NCI-H187 treated with DMSO at 0.1 percent for 48 hours (cell line): ENCODE measurements around the gene ZCCHC2.

Experiments
- DNase-seq: peaks from one replicate; lab custom pipeline; 2025; lab: John Stamatoyannopoulos, UW

Gene ZCCHC2

DNA sequence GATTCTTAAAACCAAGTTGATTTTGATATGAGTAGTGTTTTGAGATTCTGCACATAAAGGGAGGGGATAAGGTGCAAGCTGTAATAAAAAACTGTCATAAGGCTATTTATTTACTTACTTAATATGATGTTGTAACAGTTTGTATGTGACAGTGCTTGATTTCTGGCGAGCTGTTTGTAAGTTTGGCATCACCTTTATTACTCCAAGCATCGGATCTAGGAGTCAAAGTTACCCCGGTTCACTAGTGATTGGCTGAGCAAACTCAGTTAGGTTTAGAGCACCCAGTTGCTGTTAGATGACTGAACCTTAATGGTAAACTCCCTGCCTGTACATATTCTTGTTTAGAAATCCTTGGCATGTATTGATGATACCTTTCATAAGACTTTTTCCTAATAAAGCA is 16.1 kb downstream of the ZCCHC2 start:
- no peak for DNase-seq

DNA sequence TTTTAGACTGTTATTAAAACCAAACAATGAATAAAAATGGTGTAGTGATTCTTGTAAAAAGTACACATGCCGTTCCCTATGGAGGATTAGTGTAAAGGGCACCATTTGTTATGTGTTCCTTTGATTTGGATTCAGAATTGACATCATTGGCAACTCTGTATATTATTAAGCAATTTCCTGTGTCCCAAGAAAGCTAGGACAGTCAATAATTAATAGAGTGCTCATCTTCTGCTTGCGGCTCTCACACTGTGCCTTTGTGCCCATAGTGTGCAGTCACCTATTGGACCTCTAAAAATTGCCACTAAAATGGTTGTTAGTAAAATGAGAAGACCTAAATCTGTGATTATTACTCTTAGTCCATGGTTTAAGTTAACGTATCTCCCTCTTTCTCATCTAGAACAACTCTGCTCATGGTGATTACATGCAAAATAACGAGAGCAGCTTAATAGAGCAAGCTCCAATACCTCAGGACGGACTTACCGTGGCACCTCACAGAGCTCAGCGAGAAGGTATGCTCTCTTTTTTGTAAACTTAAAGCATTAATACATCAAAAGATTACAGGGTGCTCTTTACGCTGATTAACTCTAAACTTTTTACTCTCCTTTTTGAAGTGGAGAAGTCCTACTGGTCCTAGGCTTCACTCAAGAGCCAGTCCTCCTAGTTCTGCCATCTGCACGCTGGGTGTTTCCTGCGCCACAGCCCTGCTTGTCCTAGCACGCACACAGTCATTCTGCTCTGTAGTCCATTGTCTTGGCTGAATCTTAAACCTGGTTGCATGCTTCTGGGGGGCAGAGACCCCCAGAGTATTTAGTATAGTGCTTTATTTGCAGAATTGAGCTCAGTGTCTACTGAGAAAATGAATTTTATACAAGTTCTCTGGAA is 16.7 kb downstream of the ZCCHC2 start:
- DNase-seq = no peak

DNA sequence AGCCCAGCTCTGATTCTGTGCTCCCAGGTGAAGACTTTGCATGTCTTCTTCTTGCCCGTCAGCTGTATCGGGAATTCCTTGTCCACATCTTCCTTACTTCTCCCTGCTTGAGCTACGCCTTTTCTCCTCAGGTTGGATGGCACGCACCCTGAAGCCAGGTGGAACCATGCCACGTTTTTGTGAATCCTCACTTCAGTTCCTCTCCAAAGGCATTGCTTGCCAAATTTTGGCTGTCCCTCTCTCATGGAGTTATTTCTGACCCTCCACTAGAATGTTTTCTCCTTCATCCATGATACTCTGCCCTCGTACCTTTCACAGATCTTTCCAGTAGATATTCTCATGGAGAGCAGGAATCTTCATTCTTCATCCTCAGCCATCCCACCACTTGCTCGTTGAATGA is 20.2 kb downstream of the ZCCHC2 start:
- no peak for DNase-seq

DNA sequence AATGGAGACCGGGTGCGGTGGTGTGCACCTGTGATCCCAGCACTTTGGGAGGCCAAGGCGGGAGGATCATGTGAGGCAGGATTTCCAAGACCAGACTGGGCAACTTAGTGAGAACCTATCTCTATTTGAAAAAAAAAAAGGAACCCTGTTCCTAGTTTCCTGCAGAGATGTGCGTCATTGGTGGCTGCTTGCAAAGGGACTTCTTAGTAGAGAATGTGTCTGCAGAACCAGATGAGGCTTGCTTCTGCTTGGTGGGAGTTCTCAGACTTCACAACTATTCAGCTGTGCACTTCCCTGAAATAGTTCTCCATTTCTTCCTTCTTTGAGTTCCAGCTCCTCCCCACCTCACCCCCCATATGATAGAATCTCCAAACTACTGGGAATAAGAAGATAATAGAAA is 22.3 kb downstream of the ZCCHC2 start:
- no peak for DNase-seq

DNA sequence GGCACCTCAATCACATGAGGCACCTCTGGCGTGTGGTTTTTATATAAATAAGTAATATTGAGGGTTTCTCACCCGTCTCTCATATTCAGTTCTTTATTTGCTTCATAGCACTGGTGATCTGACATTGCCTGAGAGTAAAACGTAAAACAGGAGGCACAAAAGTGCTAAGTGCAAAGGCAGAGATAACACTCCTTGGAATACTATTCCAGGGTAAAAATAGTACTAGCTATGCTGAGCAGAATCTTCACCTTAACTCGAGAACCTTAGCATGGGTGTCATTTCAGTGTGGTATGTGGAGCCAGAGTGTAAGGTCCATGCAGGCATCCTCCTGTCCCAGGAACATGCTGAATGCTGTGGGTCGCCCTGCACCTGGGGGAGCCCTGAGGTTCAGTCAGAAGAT is 26.9 kb downstream of the ZCCHC2 start:
- no peak for DNase-seq

DNA sequence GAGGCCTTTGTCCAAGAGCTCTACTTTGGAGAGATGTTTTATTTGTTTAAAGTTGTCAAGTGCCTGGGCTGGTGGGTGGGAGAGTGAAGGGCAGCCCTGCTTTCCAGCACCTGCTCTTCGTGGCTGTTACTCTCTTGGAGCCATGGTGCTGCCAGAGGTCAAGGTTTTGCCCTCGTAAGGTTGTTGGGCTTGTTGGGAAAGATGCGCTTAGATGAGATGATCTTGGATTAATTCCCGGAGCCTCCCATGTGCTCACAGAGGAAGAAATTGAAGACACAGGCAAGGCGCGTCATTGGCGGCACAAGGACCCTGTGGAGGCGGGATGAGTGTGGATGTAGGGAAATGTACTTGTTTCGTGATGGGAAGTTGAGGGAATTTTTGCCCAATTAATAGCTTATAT is 27.9 kb downstream of the ZCCHC2 start:
- no peak for DNase-seq

DNA sequence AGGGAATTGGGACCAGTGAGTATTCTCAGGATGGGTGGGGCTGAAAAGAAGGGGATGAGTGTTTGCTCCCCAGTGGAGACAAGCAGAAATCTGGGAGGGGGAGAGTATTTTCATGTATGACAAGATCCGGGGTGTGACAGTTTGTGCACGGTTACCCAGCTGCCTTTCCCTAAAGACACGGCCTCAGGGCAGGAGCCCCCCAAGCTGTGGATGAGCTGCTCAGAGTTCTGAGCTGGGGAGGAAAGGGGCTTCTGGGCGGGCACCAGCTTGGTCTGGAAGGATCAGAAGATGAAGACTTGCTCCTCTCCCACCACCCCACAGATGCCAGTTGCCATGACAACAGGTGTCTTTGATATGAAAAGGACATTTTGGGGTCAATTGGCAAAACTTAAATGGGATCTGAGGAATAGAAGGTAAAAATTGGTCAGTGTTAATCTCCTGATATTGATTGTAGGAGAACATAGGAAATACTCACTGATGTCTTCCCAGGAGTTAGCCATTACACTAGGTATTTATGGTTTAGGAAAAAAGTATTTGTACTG is 29.2 kb downstream of the ZCCHC2 start:
- DNase-seq = no peak

DNA sequence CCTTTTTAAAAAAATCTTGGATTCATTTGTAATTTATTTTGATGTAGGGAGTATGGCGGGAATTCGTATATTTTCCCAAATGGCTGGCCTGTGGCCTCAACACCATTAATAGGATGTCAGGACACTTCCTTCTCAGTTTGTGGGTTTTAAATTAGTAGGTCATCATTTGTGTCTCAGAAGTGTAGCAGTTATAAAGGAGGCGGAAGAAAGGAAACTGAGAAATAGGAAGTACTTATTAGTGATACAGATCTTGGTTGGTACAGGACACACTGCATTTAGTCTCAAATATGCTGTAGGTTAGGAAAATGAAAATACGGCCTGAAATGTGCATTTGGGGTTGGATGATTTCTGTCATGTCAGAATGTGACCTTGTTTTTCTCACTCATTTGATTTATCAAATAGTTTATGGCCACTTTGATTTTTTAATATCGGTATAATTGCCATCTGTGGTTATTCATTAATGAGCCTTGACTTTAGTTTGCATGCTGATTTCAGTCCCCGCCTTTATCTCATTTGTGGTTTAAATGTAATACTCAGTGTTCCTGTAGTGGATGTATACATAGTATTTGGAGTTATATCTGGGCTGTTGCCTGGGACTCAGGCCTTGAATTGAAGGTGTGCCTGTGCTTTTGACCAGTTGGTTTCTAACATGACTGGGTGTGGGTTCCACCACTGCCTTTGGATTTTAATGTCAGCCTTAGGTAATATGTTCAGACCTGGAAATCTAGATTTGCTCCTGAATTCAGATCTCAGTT is 31.4 kb downstream of the ZCCHC2 start:
- no peak for DNase-seq

DNA sequence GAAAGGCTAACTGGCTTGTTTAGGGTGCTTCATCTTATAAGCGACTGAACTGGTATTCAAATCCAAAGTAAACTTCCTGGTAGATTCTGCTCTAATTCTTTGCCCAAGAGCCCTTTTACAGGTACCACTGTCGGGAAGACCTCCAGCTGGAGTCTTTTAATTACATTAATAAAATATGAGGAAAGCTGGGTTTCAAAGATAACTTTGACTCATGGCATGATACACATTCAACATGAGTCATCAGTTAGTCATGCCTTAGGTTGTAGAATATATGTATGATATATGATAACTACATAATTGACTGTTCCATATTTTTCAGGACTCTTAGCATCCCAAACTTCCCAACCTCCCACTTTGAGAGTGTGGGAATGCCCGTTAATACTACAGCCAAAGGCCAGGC is 32.3 kb downstream of the ZCCHC2 start:
- no peak for DNase-seq

DNA sequence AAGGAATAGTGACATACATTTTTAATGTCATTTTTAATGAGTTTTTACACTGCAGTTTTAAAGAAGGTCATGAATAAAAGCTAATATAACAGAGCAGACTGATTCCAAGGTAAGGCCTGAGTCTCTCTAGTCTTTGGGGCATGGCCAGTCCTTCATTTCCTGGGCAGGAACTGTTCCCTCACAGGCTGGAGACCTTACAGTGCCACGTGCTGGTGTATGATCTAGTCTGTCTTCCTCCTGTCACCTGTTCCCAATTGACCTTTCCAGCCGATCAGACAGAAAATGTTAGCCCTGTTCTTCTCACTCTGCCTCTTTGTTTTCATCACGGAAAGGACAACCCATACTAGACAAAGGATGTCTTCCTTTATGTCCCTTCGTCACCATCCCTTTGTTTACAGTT is 33.6 kb downstream of the ZCCHC2 start:
- no peak for DNase-seq

DNA sequence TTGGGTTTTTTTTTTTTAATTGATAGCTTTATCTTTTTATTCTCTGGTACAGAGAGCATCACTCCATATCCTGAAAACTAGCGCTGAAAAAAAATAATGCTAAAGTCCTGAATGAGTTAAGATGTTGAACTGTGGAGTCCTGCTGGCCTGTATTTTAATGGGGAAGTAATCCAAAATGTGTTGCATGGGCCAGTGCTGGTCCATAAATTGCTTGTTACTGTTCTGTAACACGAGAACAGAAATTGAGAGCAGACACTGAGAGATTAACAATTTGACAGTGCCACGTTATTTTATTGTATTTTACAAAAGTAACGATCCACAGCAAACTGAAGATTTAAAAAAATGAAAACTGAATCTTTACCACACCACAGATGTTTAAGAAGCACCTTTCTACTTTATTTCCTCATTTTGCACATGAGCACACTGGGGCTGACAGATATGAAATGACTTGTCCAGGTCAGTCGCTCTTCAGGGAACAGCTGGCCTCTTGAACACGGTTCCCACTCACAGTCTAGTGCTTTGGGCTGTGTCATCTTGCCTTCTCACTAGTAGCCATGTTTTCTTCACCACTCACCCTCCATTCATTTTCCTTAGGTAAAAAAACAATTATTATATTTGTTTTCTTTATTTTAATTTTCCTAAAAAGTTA is 35.3 kb downstream of the ZCCHC2 start:
- DNase-seq = no peak

DNA sequence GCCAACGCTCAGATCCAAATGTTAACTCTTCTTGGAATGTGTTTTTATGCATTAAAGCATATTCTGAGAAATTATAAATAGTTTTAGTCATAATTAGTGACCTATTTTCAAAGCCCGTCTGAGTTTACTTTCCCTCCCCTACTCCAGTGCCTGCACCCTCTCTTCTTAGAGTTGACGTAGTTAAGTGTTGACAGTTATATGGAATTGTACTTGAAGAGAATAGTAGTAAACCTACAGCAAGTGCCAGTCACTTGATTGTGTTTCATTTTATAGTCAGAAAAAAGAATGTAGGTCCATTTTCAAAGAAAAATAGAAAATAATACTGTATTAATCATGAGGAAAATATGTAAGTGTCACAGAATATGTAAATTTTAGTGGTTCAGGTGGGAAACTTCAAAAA is 41.2 kb downstream of the ZCCHC2 start:
- no peak for DNase-seq

DNA sequence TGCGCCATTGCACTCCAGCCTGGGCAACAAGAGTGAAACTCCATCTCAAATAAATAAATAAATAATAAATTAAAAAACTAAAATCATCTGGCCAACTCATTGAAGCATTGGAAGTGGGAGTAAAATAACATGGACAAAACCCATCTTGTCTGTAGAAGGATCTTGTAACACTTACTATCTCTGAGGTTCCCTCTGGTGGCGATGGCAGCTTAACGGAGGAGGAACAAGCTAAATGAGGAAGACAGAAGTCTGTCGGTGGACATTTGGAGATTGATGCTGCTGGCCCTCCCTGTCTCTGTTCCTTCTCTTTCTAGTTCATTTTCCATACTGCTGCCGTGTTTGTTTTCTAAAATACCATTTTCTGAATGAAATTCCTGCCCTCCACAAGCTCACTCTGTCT is 43.4 kb downstream of the ZCCHC2 start:
- no peak for DNase-seq

DNA sequence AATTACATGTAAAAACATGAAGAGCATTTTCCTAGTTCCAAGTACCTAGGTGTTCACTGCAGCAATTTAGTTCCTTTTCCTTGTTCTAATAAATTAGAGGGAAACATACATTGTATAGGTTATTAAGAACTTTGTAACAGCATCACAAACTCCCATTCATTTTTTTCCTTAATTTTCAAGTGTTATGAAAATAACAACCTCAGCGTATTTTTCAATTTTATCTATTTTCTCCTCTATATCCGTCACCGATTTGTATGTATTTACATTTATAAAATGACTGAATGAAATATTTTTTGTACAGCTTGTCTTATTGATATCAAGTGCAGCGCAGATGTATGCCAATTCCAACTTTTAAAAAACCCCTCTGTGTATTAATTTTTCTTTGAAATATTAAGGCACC is 44.0 kb downstream of the ZCCHC2 start:
- DNase-seq = no peak

DNA sequence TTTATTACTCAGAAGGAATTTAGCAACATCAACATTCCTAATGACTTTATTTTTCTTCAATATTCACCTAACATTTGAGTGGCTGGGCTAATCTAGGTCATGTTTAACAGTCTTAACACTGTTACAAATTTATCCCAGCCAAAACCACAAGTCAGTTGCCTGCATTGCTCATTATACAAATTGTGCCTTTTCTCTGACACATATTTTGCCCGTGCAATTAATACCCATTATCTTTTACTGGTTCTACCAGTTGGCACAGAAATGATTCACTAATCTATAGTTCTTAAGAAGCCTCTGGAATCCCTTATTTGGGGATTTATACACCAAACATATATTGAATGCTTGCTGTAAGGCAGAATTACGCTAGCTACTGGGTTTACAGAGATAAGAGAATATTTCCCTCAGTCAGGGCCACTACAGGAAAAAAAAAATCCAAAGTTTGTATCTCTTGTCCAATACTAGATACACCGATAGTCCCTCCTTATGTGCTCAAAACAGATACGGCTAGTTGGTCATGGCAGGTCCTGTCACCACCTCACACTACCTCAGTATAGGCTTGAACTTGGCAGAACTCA is 46.3 kb downstream of the ZCCHC2 start:
- no peak for DNase-seq

DNA sequence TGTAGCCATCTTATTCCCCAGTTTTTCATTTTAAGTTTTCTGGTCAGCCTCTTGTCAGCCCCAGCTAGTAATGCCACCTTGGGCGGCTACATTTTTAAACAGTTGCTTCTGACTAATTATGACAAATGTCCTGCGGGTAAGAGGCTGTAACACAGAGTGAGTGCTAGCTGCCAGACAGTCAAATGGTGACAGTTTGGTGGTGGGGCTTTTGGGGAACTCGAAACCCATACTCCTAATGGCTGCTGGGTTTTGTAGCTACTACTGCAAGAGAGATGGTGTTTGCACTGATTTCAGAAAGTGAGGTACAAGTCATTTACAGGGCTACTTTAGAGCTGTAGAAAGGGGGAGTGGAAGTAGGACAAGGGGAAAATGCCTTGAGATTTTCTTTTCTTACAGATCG is 48.2 kb downstream of the ZCCHC2 start:
- no peak for DNase-seq

DNA sequence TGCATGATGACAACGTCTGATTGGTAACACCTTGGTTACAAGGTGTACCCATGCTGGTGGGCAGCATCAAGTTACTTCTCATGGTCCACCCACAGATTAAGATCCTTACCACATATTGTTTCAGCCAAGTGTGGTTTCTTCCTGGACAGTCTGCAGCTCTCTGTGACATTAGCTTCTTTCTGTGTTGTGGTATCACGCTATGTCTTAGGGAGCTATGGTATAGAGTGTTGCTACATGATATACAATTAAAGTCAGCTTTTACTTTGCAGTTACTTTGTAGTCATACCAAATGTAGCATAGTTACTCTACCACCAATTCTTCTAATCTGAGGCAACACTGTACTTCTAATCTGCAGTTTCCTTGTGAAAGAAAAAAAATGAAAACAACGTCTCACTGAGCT is 48.8 kb downstream of the ZCCHC2 start:
- no peak for DNase-seq

DNA sequence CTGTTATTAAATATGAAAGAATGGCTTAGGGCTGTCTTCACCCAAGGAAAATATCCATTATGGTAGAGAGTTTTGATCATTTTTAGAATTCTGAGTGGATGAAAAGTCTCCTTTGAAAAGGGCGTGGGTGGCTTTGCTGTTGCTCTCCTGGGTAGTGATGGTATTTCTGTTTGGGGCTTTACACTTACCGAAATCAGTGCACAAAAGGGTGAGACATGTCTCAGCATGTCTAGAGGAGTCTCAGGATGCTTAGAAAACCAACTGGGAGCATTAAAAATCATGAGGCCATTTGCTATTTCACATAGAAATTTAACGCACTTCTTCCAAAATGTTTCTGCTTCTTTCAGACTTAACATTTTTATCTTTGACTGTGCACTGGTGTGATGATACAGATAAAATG is 49.6 kb downstream of the ZCCHC2 start:
- DNase-seq = no peak

DNA sequence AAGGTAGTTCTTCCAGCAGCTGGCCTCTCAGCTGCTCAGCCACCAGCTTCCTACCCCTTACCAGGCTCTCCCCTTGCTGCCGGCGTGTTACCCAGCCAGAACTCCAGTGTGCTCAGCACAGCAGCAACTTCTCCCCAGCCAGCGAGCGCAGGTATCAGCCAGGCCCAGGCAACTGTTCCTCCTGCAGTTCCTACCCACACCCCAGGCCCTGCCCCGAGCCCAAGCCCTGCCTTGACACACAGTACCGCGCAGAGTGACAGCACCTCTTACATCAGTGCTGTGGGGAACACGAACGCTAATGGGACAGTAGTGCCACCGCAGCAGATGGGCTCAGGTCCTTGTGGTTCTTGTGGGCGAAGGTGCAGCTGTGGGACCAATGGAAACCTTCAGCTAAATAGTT is 52.0 kb downstream of the ZCCHC2 start:
- no peak for DNase-seq

DNA sequence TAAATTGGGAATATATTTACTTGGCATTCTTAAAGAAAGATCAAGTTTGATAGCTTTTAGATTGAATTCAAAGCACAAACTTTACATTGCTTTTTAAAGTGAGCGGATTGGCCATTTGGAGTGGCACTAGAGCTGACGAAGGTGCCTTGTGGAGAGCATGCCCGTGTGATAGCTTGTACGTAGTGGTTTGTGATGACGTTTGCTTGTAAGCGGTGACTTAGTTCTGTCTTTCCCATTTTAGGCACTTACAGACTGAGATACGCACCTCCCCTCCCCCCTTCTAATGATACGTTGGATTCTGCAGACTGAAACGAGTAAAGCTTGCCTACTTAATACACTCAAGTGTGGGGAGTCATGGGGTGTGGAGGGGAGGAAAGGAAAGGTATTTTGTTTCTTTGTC is 53.4 kb downstream of the ZCCHC2 start:
- DNase-seq = no peak

DNA sequence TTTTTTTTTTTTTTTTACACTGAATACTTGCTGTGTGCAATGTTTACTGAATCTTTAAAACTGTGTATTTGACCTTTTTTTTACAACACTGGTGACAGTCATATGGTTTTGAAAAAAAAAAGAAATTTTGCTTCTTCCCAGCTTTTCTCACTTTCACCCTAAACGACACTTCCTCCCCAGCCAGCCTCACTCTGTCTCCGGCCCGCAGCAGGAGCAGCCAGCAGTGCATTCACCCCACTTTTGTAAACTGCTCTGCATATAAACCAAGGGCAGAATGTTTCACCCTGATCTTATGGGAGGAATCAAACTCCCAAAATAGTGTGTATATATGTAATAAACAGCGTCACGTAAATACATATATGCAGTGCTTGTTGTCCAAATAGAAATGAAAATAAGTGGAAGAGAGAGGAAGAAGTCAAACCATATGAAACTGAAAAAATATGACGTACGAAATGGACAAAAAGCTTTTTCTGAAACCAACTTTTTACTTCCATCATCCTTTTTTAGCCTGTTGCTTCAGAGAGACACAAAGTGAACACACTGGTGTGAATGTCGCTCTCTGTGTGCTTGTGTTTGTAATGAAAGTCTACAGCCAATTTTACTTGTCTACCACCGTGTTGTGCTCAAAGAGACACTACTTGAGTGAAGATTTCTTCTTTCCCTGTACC is 54.2 kb downstream of the ZCCHC2 start:
- DNase-seq = no peak

DNA sequence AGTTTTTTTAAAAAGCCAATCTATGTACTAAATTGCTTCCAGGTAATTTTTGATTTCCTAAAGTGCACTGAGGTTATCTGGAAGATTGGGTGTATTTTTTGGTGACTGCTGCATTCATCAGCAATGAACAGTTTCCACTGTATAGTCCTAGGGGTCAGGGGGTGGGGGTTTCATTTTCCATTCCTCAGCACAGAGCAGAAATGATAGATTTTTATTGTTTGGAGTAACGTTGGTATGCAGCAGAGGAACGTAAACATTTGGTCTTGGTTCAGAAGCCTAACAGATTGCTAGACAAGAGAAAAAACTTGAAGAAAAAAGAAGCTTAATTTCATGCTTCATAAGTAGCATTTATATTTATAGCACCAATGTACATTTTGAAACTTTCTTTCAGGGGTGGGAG is 54.9 kb downstream of the ZCCHC2 start:
- DNase-seq = no peak
